BJ (cell line): Measurements from ENCODE around the gene SPATA18. TPM values are rescaled to one million over a fixed set of nuclear protein-coding genes. Genes with fewer than 3 reads are reported as not detected.
"Not testable (repeated sequence)": the region's sequence is repeated elsewhere in the genome, so short reads cannot be mapped to it uniquely, and the experiment has no call there.

Source experiments
- CTCF ChIA-PET: fragments of 350-600 bp; formaldehyde crosslinking; extraction: SDS; loops from one replicate; lab custom pipeline; 2021; ENCODE audit warnings: antibody characterized with exemption, inconsistent platforms; lab: Yijun Ruan, JAX
- POLR2A ChIA-PET: fragments of 300-600 bp; sonication (Branson Sonifier 250); formaldehyde crosslinking; extraction: SDS; loops from one replicate; lab custom pipeline; 2021; ENCODE audit warnings: antibody characterized with exemption; lab: Charles Lee
- DNase-seq: peaks from one replicate; pipeline ENCODE4 v3.0.0-alpha.2; 2011; ENCODE audit warnings: low read depth
- H3K27me3 ChIP-seq: 2 replicates; pipeline ENCODE4 v1.6.0; 2011; ENCODE audit warnings: low read length; ENCODE audit not compliant: control insufficient read depth, insufficient read depth
- H3K36me3 ChIP-seq: 2 replicates; pipeline ENCODE4 v1.5.1; 2011; ENCODE audit warnings: low read length; ENCODE audit not compliant: control insufficient read depth, insufficient read depth
- H3K4me3 ChIP-seq: 2 replicates; pipeline ENCODE4 v1.5.1; 2011; ENCODE audit warnings: low read depth, mild to moderate bottlenecking, control low read depth, low read length
- polyA plus RNA-seq: library from polyadenylated mRNA; depleted of rRNA; stranded (reverse); fragments of >200 nt; gene quantifications from 2 replicates; pipeline ENCODE4 v1.2.3, GENCODE V29; 2011
- TF ChIP-seq, protein P1 (sequence below): IDR thresholded peaks from 2 replicates; pipeline ENCODE4 v1.5.1; 2011; ENCODE audit warnings: low read depth, mild to moderate bottlenecking, control low read depth, inconsistent platforms, low read length, moderate library complexity; ENCODE audit not compliant: insufficient read depth

Gene SPATA18
- polyA plus RNA-seq, 1 experiment, result 10.6 TPM

DNA sequence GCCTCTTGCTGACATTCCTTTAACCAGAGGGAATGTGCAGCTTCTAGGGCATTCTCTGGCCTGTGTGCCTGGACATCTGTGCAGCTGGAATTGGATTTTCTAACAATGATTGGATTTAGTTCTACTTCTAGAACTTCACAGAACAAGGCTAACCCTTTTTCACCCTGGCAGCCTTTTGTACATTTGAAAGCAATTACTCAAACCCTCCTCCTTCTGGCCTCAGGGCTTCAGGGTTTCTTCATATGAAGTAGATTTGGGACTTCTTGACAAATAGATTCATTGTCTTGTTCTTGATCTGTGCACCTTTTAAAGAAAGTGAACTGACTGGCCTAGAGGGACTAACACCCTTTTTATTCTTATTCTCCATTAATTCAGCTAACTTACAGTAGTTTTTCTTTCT is 30.1 kb downstream of the SPATA18 start:
- POLR2A ChIA-PET, result no interaction called here
- Histone ChIP-seq H3K27me3 (no peaks in the 10 kb centered on the region), H3K4me3 (no peak overlapping the region), H3K36me3 (0 out of 2 replicates have a peak, but pooled peaks cover 1% of the 10 kb centered on the region)
- DNase-seq, result no peak
- TF ChIP-seq, protein P1, sequence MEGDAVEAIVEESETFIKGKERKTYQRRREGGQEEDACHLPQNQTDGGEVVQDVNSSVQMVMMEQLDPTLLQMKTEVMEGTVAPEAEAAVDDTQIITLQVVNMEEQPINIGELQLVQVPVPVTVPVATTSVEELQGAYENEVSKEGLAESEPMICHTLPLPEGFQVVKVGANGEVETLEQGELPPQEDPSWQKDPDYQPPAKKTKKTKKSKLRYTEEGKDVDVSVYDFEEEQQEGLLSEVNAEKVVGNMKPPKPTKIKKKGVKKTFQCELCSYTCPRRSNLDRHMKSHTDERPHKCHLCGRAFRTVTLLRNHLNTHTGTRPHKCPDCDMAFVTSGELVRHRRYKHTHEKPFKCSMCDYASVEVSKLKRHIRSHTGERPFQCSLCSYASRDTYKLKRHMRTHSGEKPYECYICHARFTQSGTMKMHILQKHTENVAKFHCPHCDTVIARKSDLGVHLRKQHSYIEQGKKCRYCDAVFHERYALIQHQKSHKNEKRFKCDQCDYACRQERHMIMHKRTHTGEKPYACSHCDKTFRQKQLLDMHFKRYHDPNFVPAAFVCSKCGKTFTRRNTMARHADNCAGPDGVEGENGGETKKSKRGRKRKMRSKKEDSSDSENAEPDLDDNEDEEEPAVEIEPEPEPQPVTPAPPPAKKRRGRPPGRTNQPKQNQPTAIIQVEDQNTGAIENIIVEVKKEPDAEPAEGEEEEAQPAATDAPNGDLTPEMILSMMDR, result no peak
- CTCF ChIA-PET, result interaction anchor here (0.6 kb wide), 1 partner anchor 9 kb away, joined by 3 read pairs; no protein-coding TSS in a partner anchor

DNA sequence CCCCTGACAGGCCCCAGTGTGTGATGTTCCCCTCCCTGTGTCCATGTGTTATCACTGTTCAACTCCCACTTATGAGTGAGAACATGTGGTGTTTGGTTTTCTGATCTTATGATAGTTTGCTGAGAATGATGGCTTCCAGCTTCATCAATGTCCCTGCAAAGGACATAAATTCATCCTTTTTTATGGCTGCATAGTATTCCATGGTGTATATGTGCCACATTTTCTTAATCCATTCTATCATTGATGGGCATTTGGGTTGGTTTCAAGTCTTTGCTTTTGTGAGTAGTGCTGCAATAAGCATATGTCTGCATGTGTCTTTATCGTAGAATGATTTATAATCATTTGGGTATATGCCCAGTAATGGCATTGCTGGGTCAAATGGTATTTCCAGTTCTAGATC is 35.3 kb downstream of the SPATA18 start:
- CTCF ChIA-PET, H3K4me3 ChIP-seq, POLR2A ChIA-PET, H3K27me3 ChIP-seq, H3K36me3 ChIP-seq, DNase-seq: not testable (repeated sequence)

DNA sequence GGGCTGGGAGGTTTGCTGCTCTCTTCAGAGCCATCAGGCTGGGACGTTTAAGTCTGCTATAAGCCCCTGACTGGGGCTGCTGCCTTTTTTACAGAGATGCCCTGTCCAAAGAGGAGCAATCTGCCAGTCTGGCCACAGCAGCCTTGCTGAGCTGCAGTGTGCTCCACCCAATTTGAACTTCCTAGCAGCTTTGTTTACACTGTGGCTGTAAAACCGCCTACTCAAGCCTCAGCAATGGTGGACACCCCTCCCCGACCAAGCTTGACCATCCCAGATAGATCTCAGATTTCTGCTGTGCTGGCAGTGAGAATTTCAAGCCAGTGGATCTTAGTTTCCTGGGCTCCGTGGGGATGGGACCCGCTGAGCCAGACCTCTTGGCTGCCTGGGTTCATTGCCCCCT is 40.7 kb downstream of the SPATA18 start:
- Histone ChIP-seq H3K36me3 (no peaks in the 10 kb centered on the region), H3K27me3 (no peaks in the 10 kb centered on the region), H3K4me3 (no peak overlapping the region)
- no peak for DNase-seq
- ChIA-PET POLR2A (no interaction called here), CTCF (interaction anchor here (1.2 kb wide), 1 partner anchor 187 kb away, joined by 3 read pairs; no protein-coding TSS in a partner anchor)
- TF ChIP-seq, protein P1, result no peak

DNA sequence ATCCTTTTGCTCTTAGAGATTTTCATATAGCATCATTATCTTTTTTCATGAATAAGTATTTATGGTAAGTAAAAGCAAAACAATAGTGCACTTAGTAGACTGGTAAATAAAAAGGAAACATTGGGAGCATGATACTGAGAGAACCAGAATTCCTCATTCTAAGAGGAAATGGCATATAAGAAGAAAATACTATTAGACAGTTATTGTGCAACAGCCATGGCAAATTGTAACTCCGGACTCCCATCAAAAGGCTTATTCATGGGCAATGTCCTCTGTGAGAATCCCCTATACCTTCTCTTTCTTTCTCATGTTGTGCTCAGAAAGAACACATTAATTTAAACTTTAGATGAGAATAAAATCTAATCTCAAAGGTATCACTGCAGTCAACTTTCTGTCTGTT is 42.4 kb downstream of the SPATA18 start:
- no peak for DNase-seq
- CTCF ChIA-PET, result interaction anchor here (1.2 kb wide), 1 partner anchor 12 kb away, joined by 3 read pairs; no protein-coding TSS in a partner anchor

DNA sequence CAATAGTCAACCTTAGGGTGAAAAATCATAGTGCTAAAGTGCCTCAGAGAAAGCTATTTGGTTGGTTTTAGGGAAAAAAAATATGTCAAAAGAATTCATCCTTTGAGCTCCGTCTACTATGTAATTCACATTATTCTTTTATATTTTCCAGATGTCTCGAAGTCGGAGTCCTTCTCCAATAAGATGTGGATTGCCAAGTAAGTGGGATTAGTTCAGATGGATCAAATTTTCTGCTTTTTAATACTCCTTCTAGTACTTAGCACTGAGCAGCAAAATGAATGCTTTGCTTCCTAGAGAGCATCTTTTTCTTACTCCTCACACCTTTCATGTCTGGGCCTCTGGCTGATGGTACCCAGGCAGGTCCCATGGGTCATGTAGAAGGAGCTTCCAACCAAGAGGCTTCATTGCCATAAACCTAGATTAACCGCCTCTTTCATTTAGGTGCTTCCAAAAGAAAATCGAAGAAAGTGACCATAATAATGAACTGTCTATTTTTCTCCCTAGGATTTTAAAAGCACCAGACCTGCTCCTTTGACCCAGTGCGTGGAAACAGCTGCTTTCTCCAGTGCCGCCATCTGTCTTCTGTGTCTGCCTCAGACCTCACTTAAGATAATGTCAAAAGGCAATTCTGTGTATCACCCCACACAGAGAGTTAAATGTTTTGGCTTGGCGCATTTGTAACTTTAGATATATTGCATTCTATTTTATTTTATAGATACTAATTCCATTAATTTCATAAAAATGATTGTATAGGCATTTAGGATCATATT is 43.5 kb downstream of the SPATA18 start:
- POLR2A ChIA-PET, result no interaction called here
- TF ChIP-seq, protein P1, result no peak
- no peak for DNase-seq
- H3K27me3 ChIP-seq, result no peaks in the 10 kb centered on the region
- CTCF ChIA-PET, result interaction anchor here (1.2 kb wide), 1 partner anchor 11 kb away, joined by 3 read pairs; no protein-coding TSS in a partner anchor
- H3K36me3 ChIP-seq, result no peaks in the 10 kb centered on the region
- H3K4me3 ChIP-seq, result no peak overlapping the region

More for the DNA sequence above, 42.4 kb downstream of the SPATA18 start:
- no peak overlapping the region for H3K4me3 ChIP-seq
- TF ChIP-seq, protein P1, result no peak
- no peaks in the 10 kb centered on the region for H3K27me3 ChIP-seq
- no peaks in the 10 kb centered on the region for H3K36me3 ChIP-seq
- POLR2A ChIA-PET, result no interaction called here
